ENCODE data around the gene NRIP2.

The NRIP2 gene

DNA sequence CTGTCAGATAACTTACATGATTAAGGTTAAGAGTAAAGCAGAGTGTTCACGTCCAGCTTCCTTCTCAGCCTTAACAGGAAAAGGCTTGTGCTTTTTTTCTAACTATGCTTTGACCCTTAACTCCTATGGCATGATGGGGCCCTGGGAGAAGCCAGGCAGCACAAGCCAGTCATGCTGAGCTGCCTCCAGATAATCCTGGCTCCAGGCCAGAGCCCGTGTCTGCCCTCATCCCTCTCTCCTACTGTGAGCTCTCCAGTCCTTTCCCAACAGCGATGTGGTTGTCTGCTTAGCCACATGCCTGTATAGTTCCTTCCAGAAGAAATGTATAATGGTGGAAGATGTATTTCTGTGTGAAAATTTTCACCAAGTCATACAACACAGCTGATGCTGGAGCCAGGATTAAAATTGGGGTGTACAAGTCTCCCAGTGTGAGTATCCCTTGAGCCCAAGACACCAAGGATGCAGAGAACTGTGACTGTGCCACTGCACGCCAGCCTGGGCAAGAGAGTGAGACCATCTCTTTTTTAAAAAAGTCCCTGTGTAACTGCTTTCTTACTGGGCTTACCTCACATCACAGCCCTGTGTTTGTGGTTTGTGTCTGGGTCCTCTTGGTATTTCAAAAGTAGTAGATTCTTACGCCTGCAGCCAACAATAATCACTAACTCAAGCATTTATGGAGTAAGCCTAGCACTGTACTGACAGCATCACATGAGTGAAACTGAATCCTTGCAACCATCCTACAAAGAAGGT, 30.3 kb downstream of the NRIP2 start:
- no peaks in the 10 kb centered on the region for H3K9me2 ChIP-seq (ENCODE audit: low read depth, low read length)
- peaks cover 70% of the 10 kb centered on the region for H3K36me3 ChIP-seq (ENCODE audit: insufficient read depth, low read length)
- no peak for TF ChIP-seq EZH2 (IDR thresholded peaks at IDR 0.05; ENCODE audit: borderline replicate concordance, low read length)
- TF ChIP-seq, protein P1, sequence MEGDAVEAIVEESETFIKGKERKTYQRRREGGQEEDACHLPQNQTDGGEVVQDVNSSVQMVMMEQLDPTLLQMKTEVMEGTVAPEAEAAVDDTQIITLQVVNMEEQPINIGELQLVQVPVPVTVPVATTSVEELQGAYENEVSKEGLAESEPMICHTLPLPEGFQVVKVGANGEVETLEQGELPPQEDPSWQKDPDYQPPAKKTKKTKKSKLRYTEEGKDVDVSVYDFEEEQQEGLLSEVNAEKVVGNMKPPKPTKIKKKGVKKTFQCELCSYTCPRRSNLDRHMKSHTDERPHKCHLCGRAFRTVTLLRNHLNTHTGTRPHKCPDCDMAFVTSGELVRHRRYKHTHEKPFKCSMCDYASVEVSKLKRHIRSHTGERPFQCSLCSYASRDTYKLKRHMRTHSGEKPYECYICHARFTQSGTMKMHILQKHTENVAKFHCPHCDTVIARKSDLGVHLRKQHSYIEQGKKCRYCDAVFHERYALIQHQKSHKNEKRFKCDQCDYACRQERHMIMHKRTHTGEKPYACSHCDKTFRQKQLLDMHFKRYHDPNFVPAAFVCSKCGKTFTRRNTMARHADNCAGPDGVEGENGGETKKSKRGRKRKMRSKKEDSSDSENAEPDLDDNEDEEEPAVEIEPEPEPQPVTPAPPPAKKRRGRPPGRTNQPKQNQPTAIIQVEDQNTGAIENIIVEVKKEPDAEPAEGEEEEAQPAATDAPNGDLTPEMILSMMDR (IDR thresholded peaks at IDR 0.05; ENCODE audit: low read length) = no peak
- H3K4me1 ChIP-seq (ENCODE audit: insufficient read depth, low read length, severe bottlenecking) = no peaks in the 10 kb centered on the region
- H3K9me3 ChIP-seq (ENCODE audit: low read length) = no peaks in the 10 kb centered on the region
- H3K79me2 ChIP-seq (ENCODE audit: insufficient read depth, low read length) = no peaks in the 10 kb centered on the region
- no peaks in the 10 kb centered on the region for H4K20me1 ChIP-seq (ENCODE audit: insufficient read depth, low read length)
- no peaks in the 10 kb centered on the region for H3F3A ChIP-seq (ENCODE audit: insufficient read depth, low read length)
- H3K4me3 ChIP-seq (ENCODE audit: low read depth, low read length, poor library complexity, severe bottlenecking) = no peak overlapping the region
- no peaks in the 10 kb centered on the region for H3K27me3 ChIP-seq (ENCODE audit: insufficient read depth, low read length)
- no peak overlapping the region for H3K4me2 ChIP-seq (ENCODE audit: low read length)
- no peak overlapping the region for H3K27ac ChIP-seq (ENCODE audit: low read depth, low read length, poor library complexity, severe bottlenecking)
- no peak overlapping the region for H3K9ac ChIP-seq (ENCODE audit: low read length)
- no peak overlapping the region for H2AFZ ChIP-seq (ENCODE audit: low read length)

DNA sequence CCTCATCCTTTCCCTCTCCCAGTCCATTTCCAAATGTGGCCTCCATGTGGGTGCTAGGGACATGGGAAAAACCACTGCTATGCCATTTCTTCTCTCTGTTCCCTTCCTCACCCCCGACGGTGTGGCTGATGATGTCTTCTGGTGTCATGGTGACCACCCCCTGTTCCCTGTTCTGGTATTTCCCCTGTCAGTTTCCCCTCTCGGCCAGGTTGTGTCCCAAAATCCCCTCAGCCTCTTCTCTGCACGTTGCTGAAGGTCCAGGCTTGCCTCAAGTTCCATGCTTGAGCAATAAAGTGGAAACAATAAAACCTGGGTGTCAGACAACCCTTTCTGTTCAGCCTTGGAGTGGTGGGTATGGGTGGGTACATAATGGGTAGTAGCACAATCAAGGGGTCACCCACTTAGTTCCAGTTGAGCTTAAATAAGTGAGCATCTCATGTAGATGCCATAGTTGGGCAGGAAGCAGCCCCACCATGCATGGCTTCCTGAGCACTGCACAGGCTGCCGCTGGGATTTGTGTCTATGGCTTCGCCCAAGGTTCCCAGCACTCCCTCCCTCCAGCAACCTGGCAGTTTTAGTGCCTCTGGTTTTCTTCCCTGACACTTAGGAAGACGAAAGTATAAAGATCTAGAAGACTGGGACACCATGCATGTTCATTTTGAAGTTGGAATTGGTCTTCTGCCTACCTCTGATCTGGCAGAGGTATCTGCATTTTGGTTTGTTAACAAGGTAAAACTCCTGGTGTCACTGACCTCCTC, 31.0 kb downstream of the NRIP2 start:
- Histone ChIP-seq H3K9ac (ENCODE audit: low read length) (no peak overlapping the region), H3K4me3 (ENCODE audit: low read depth, low read length, poor library complexity, severe bottlenecking) (no peak overlapping the region), H3K36me3 (ENCODE audit: insufficient read depth, low read length) (peaks cover 78% of the 10 kb centered on the region), H3K9me3 (ENCODE audit: low read length) (no peaks in the 10 kb centered on the region), H3K9me2 (ENCODE audit: low read depth, low read length) (no peaks in the 10 kb centered on the region), H3K27ac (ENCODE audit: low read depth, low read length, poor library complexity, severe bottlenecking) (no peak overlapping the region), H3K79me2 (ENCODE audit: insufficient read depth, low read length) (no peaks in the 10 kb centered on the region), H2AFZ (ENCODE audit: low read length) (no peak overlapping the region), H3K4me1 (ENCODE audit: insufficient read depth, low read length, severe bottlenecking) (no peaks in the 10 kb centered on the region), H3K4me2 (ENCODE audit: low read length) (no peak overlapping the region), H3K27me3 (ENCODE audit: insufficient read depth, low read length) (no peaks in the 10 kb centered on the region), H4K20me1 (ENCODE audit: insufficient read depth, low read length) (no peaks in the 10 kb centered on the region), H3F3A (ENCODE audit: insufficient read depth, low read length) (no peaks in the 10 kb centered on the region)
- TF ChIP-seq, protein P1 (IDR thresholded peaks at IDR 0.05; ENCODE audit: low read length) = no peak
- TF ChIP-seq EZH2 (IDR thresholded peaks at IDR 0.05; ENCODE audit: borderline replicate concordance, low read length) = no peak

GRCh38 chr12:2801044-2801783, 33.6 kb downstream of the NRIP2 start:
- no peaks in the 10 kb centered on the region for H3F3A ChIP-seq (ENCODE audit: insufficient read depth, low read length)
- peaks cover 7% of the 10 kb centered on the region for H3K79me2 ChIP-seq (ENCODE audit: insufficient read depth, low read length)
- H3K9me2 ChIP-seq (ENCODE audit: low read depth, low read length) = no peaks in the 10 kb centered on the region
- no peak overlapping the region for H3K4me3 ChIP-seq (ENCODE audit: low read depth, low read length, poor library complexity, severe bottlenecking)
- H3K9ac ChIP-seq (ENCODE audit: low read length) = no peak overlapping the region
- TF ChIP-seq, protein P1 (IDR thresholded peaks at IDR 0.05; ENCODE audit: low read length) = no peak
- TF ChIP-seq EZH2 (IDR thresholded peaks at IDR 0.05; ENCODE audit: borderline replicate concordance, low read length) = no peak
- no peak overlapping the region for H3K4me2 ChIP-seq (ENCODE audit: low read length)
- peaks cover 13% of the 10 kb centered on the region for H3K4me1 ChIP-seq (ENCODE audit: insufficient read depth, low read length, severe bottlenecking)
- H3K9me3 ChIP-seq (ENCODE audit: low read length) = no peaks in the 10 kb centered on the region
- no peaks in the 10 kb centered on the region for H4K20me1 ChIP-seq (ENCODE audit: insufficient read depth, low read length)
- H2AFZ ChIP-seq (ENCODE audit: low read length) = no peak overlapping the region
- H3K36me3 ChIP-seq (ENCODE audit: insufficient read depth, low read length) = peaks cover 98% of the 10 kb centered on the region
- no peak overlapping the region for H3K27ac ChIP-seq (ENCODE audit: low read depth, low read length, poor library complexity, severe bottlenecking)
- no peaks in the 10 kb centered on the region for H3K27me3 ChIP-seq (ENCODE audit: insufficient read depth, low read length)

Measured in OCI-LY1 (cell line).